ENCODE measurements around the gene ZNF428.

Gene ZNF428

DNA sequence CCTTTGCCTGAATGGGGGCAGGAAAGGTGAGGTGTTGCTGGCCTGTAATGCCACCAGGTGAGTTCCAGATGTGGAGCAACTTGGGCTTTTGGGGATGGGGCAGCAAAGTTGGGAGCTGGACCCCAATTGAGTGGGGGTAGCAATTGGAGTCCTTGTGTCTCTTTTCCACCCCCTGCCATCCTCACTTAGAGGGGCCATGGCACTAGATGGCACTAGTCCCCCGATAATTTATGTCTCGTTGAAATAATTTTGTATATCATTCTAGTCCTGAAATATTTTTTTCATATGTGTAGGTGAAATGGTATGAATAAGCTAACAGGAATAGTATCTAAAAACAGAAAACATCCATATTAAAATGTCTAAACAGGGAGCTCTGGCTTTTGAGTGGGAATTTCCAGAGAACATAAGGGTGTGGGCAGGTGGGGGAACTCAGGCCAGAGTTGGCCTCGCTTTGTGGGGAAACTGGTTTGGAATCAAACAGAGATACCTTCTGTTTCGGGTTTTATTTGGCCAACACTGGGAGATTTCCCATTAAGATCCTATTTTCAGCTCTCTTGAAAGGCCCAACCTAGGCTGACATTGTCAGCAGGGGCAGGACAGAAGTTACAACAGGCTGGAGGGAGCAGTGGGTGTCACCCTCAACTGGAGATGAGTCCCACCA, 19.7 kb downstream of the ZNF428 start:
- Histone ChIP-seq H3K4me2 (no peak overlapping the region), H3K4me1 (ENCODE audit: low read depth, poor library complexity, severe bottlenecking) (peaks cover 9% of the 10 kb centered on the region), H3K79me2 (ENCODE audit: insufficient read depth, low read depth) (peaks cover 25% of the 10 kb centered on the region), H2AFZ (ENCODE audit: low read depth) (no peak overlapping the region), H4K20me1 (ENCODE audit: insufficient read depth) (no peaks in the 10 kb centered on the region), H3K27ac (no peak overlapping the region), H3K27me3 (ENCODE audit: insufficient read depth, low read depth) (no peaks in the 10 kb centered on the region), H3K4me3 (IDR thresholded peaks at IDR 0.05; ENCODE audit: insufficient read depth, low read depth, low read length) (no peak overlapping the region), H3K36me3 (ENCODE audit: insufficient read depth) (no peaks in the 10 kb centered on the region), H3K9ac (no peak overlapping the region)
- TF ChIP-seq CTCF (conservative IDR thresholded peaks at IDR 0.05; ENCODE audit: low read depth, low read length) = no peak

GRCh38 chr19:43598445-43599240, 20.8 kb downstream of the ZNF428 start:
- no peak overlapping the region for H3K4me3 ChIP-seq (IDR thresholded peaks at IDR 0.05; ENCODE audit: insufficient read depth, low read depth, low read length)
- peaks cover 35% of the 10 kb centered on the region for H3K79me2 ChIP-seq (ENCODE audit: insufficient read depth, low read depth)
- H3K4me1 ChIP-seq (ENCODE audit: low read depth, poor library complexity, severe bottlenecking) = peaks cover 14% of the 10 kb centered on the region
- no peak overlapping the region for H2AFZ ChIP-seq (ENCODE audit: low read depth)
- no peak for TF ChIP-seq CTCF (conservative IDR thresholded peaks at IDR 0.05; ENCODE audit: low read depth, low read length)
- peak overlapping the region; percentile 89; the same call in 1 of the 2 replicates for H3K4me2 ChIP-seq
- H3K9ac ChIP-seq = no peak overlapping the region
- no peaks in the 10 kb centered on the region for H3K36me3 ChIP-seq (ENCODE audit: insufficient read depth)
- no peaks in the 10 kb centered on the region for H3K27me3 ChIP-seq (ENCODE audit: insufficient read depth, low read depth)
- H4K20me1 ChIP-seq (ENCODE audit: insufficient read depth) = no peaks in the 10 kb centered on the region
- H3K27ac ChIP-seq = no peak overlapping the region

- H3K4me1 ChIP-seq (ENCODE audit: low read depth, poor library complexity, severe bottlenecking) = peaks cover 14% of the 10 kb centered on the region
- no peak overlapping the region for H2AFZ ChIP-seq (ENCODE audit: low read depth)
- no peaks in the 10 kb centered on the region for H3K27me3 ChIP-seq (ENCODE audit: insufficient read depth, low read depth)
- no peak overlapping the region for H3K9ac ChIP-seq
- H4K20me1 ChIP-seq (ENCODE audit: insufficient read depth) = no peaks in the 10 kb centered on the region
- H3K4me3 ChIP-seq (IDR thresholded peaks at IDR 0.05; ENCODE audit: insufficient read depth, low read depth, low read length) = no peak overlapping the region
- H3K79me2 ChIP-seq (ENCODE audit: insufficient read depth, low read depth) = peaks cover 35% of the 10 kb centered on the region
- H3K36me3 ChIP-seq (ENCODE audit: insufficient read depth) = no peaks in the 10 kb centered on the region
- no peak overlapping the region for H3K27ac ChIP-seq
- peak overlapping the region; percentile 89 for H3K4me2 ChIP-seq
- no peak for TF ChIP-seq CTCF (conservative IDR thresholded peaks at IDR 0.05; ENCODE audit: low read depth, low read length)
Observed at GRCh38 chr19:43597876-43598275, 21.6 kb downstream of the ZNF428 start.

- peak overlapping the region; percentile 81 for H2AFZ ChIP-seq (ENCODE audit: low read depth)
- H3K4me3 ChIP-seq (IDR thresholded peaks at IDR 0.05; ENCODE audit: insufficient read depth, low read depth, low read length) = peak overlapping the region; percentile 56
- no peak for TF ChIP-seq CTCF (conservative IDR thresholded peaks at IDR 0.05; ENCODE audit: low read depth, low read length)
- no peaks in the 10 kb centered on the region for H3K36me3 ChIP-seq (ENCODE audit: insufficient read depth)
- peak overlapping the region; percentile 89 for H3K4me2 ChIP-seq
- peaks cover 35% of the 10 kb centered on the region for H3K79me2 ChIP-seq (ENCODE audit: insufficient read depth, low read depth)
- peak overlapping the region; percentile 95 for H3K9ac ChIP-seq
- H3K27me3 ChIP-seq (ENCODE audit: insufficient read depth, low read depth) = no peaks in the 10 kb centered on the region
- no peaks in the 10 kb centered on the region for H4K20me1 ChIP-seq (ENCODE audit: insufficient read depth)
- peaks cover 14% of the 10 kb centered on the region for H3K4me1 ChIP-seq (ENCODE audit: low read depth, poor library complexity, severe bottlenecking)
- H3K27ac ChIP-seq = peak overlapping the region; percentile 93
Observed at GRCh38 chr19:43596842-43597461, 22.5 kb downstream of the ZNF428 start.
